AG10803 (cell line): ENCODE measurements around the gene GRIK3.

Source experiments
- DNase-seq: peaks from one replicate; pipeline ENCODE4 v3.0.0; 2010; ENCODE audit warnings: low read depth
- H3K4me3 ChIP-seq: 2 replicates; pipeline ENCODE4 v1.5.1; 2011; ENCODE audit warnings: mild to moderate bottlenecking, low read length, control low read depth
- TF ChIP-seq, protein P1 (sequence below): conservative IDR thresholded peaks from 2 replicates; pipeline ENCODE4 v1.5.1; 2011; ENCODE audit warnings: mild to moderate bottlenecking, low read length, control low read depth, inconsistent platforms

The GRIK3 gene

DNA sequence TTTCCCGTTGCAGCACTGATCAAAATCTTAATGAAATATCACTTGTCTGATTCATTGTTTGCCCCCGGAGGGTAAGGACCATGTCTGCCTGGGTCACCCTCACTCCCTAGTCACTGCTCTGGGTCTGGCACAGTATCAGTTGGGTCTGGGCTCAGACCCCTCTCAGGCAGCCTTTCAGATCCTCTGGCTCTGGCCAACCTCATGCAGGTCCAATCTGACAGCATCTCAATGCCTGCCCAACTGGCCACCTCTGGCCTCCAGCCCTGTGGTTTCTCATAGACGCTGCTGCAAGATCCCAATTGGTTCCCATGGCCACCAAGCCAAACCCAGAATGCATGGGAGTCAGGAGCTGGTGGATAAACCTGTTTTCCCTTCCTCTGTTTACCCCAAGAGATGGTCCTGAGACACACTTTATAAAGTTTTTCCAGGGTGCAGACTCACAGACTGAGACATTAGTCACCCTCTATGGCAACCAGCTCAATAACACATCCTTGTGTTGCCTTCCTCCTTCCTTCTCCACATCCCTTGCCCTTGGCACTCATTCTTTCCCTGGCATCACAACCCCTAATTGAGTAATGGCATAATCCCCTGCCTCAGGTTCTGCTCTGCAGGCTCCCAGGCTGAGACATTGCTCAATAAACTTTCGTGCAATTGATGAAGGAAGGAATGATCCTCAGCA lies 199.2 kb downstream of the GRIK3 start:
- DNase-seq, result no peak
- TF ChIP-seq, protein P1, sequence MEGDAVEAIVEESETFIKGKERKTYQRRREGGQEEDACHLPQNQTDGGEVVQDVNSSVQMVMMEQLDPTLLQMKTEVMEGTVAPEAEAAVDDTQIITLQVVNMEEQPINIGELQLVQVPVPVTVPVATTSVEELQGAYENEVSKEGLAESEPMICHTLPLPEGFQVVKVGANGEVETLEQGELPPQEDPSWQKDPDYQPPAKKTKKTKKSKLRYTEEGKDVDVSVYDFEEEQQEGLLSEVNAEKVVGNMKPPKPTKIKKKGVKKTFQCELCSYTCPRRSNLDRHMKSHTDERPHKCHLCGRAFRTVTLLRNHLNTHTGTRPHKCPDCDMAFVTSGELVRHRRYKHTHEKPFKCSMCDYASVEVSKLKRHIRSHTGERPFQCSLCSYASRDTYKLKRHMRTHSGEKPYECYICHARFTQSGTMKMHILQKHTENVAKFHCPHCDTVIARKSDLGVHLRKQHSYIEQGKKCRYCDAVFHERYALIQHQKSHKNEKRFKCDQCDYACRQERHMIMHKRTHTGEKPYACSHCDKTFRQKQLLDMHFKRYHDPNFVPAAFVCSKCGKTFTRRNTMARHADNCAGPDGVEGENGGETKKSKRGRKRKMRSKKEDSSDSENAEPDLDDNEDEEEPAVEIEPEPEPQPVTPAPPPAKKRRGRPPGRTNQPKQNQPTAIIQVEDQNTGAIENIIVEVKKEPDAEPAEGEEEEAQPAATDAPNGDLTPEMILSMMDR, result no peak
- H3K4me3 ChIP-seq, result no peak overlapping the region

DNA sequence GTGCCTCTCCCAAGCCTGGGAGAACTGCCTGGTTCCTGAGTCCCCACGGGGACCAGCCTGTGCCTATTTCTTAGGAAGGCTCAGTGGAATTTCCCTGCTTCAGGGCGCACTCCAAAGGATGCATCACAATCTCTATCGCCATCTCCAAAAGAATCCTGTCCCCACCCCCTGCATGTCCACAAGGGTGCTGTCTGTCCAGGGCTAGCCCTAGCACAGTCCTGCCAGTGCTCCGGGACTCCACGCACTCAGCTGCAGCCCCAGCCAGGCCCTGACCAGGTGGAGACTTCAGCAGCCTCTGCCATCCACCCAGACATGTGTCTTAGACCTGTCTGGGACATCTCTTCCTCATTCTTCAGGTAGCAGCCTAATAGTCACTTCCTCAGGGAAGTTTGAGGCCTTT lies 199.7 kb downstream of the GRIK3 start:
- H3K4me3 ChIP-seq, result no peak overlapping the region
- DNase-seq, result no peak
- TF ChIP-seq, protein P1, result no peak

DNA sequence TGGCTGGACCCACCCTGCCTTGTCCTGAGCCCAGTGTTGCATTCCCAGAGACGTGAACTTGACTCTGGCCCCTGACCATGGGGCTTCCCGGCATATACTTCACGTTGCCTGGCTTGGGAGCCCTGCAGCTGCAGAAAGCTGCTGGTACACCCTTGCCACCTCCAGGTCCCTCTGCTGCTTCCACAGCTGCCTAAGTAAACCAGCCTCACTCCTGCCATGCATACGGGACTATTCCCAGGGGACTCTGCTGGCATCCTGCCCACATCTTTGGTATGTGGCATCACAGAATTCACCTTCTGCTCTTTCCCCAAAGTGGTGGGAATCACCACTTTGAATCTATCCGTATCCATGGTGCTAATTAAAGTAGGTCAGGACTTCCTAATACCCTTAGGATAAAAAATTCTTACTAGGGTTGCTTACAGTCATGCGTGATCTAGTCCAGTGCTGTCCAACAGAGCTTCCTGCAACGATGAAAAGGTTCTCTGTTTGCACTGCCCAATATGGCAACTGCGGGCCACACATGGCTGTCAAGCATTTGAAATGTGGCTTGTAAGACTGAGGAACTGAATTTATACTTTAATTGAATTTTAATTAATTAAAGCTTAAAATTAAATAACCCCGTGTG lies 203.0 kb downstream of the GRIK3 start:
- H3K4me3 ChIP-seq, result no peak overlapping the region
- DNase-seq, result no peak
- TF ChIP-seq, protein P1, result no peak

DNA sequence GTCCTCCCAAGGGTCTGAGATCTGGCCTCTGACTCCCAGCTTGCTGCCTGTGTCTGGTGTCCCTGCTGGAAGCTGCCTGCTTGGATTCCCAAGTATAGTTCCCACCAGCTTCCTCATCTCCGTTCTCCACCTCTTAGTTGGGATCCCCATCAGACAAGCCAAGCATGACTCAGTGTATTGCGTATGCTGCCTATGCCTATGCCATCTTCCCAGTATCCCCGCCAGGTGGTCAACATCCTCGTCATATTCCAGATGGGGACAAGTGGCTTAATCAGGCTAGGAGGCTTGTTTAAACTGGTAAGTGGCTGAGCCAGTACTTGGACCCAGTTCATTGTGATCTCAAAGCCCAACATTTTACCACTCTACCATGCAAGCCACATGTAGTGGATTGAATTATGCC lies 204.4 kb downstream of the GRIK3 start:
- no peak overlapping the region for H3K4me3 ChIP-seq
- TF ChIP-seq, protein P1, result no peak
- DNase-seq, result no peak

DNA sequence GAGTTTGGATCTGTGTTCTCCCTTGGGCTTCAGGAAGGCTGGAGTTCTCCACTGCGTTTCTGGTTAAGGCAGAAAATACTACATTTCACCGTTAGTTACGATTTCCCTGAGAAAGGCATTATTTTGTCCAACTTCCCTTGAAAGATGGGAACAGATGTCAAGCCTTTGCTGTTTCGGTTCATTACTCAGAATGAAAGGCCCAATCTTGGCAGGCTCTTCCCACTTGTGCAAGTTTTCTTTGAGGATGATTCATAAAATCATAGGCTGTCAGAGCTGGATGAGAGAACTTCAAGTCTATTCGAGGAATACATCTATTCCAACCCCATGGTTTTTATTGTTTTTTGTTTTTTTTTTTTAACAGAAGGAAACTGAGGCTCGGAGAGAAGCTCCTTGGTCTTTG lies 205.2 kb downstream of the GRIK3 start:
- DNase-seq, result peak; percentile 3
- H3K4me3 ChIP-seq, result no peak overlapping the region
- TF ChIP-seq, protein P1, result no peak

DNA sequence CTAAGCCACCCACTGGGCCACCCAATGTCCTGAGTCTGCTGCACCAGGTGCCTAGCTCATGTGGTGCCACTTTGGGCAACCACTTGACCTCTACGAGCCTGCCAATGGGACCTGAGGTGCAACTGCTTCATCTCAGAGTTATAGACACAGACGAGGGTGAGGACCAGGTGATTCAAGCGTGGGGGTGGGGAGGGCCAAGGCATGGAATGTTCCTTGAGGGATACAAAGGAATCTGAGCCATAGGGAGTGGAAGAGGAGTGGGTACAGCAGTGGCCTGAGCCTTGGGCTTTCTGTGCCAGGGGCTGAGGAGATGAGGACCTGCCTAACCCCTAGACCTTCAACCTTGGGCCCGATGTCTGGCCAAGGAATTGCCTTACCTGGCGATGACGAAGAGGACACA lies 209.1 kb downstream of the GRIK3 start:
- TF ChIP-seq, protein P1, result no peak
- no peak for DNase-seq
- H3K4me3 ChIP-seq, result no peak overlapping the region

DNA sequence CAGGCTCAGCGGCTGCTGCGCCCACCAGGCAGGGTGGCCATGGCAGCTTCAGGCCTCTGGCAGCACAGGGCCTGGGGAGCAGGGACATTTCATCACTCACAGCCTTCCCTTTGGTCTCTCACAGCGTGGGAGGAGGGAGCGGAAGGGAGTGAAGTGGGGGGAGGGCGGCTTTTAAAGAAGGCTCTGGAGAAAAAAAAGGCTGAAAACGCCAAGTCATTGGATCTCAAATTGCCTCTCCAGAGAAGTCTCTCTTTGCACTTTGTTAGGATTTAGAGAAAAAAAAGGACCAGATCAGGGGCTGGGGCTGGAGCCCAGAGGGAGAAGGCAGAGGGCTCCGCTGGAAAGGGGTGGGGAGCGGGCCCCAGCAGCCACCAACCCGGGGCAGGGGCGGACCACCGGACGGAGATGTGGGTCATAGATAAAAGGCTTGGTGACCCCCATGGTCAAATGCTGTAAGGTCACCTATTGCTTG lies 209.9 kb downstream of the GRIK3 start:
- TF ChIP-seq, protein P1, result no peak
- no peak for DNase-seq
- H3K4me3 ChIP-seq, result no peak overlapping the region
